AG10803 (cell line): Measurements from ENCODE around the gene CES3.
"Not testable (repeated sequence)": the region's sequence is repeated elsewhere in the genome, so short reads cannot be mapped to it uniquely, and the experiment has no call there.

Experiments used
- DNase-seq: peaks from one replicate; pipeline ENCODE4 v3.0.0; 2010; ENCODE audit warnings: low read depth
- H3K4me3 ChIP-seq: 2 replicates; pipeline ENCODE4 v1.5.1; 2011; ENCODE audit warnings: mild to moderate bottlenecking, low read length, control low read depth
- TF ChIP-seq, protein P1 (sequence below): conservative IDR thresholded peaks from 2 replicates; pipeline ENCODE4 v1.5.1; 2011; ENCODE audit warnings: mild to moderate bottlenecking, low read length, control low read depth, inconsistent platforms

Gene CES3

DNA sequence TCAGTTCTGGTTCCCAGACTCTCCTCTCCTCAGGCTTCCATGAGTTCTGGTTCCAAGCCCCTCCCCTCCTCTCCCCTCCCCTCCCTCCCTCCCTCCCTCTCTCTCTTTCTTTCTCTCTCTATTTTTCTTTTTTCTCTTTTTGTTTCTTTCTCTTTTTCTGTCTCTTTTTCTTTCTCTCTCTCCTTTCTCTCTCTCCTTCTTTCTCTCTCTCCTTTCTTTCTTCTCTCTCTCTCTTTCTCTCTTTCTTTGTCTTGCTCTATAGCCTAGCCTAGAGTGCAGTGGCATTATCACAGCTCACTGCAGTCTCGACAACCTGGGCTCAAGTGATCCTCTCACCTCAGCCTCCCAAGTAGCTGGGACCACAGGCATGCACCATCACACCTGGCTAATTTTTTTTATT is 796 bp upstream of the CES3 start:
- DNase-seq: no peak
- TF ChIP-seq, protein P1, sequence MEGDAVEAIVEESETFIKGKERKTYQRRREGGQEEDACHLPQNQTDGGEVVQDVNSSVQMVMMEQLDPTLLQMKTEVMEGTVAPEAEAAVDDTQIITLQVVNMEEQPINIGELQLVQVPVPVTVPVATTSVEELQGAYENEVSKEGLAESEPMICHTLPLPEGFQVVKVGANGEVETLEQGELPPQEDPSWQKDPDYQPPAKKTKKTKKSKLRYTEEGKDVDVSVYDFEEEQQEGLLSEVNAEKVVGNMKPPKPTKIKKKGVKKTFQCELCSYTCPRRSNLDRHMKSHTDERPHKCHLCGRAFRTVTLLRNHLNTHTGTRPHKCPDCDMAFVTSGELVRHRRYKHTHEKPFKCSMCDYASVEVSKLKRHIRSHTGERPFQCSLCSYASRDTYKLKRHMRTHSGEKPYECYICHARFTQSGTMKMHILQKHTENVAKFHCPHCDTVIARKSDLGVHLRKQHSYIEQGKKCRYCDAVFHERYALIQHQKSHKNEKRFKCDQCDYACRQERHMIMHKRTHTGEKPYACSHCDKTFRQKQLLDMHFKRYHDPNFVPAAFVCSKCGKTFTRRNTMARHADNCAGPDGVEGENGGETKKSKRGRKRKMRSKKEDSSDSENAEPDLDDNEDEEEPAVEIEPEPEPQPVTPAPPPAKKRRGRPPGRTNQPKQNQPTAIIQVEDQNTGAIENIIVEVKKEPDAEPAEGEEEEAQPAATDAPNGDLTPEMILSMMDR: no peak

DNA sequence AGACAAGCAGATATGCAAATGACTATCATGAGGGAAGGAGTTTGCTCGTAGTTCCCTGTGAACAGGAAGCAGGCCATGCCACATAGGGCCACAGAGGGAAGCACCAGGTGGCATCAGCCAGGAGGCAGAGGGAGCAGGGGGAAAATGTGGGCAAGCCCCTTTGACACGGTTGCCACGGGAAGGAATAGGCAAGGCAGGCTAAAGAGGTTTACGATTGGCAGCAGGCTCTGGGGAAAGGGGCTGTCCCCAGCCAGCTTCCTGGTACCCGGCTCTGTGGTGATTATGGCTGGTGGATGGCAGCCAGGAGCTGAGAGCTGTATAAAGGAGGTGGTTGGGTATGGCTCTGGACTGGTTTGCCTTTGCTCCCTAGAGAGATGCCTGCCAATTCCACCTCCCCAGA is 848 bp downstream of the CES3 start:
- TF ChIP-seq, protein P1: no peak
- H3K4me3 ChIP-seq: no peak overlapping the region
- DNase-seq: no peak

More for the DNA sequence above, 796 bp upstream of the CES3 start:
- no peak overlapping the region for H3K4me3 ChIP-seq

DNA sequence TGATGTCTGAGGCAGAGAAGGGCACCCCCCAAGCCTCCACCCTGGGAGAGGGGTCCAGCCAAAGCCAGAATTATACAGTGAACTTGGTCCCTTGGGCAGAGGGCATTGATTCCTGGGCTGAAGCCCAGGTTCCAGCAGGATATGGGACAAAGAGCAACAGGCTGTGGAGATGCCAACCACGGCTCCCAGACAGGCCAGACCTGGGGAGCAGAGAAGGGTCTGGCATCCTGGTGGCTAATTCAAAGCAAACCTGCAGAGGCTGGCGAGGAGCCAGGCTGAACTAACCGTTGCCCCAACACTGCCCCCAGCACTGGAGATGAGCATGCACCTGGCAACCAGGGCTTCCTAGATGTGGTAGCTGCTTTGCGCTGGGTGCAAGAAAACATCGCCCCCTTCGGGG is 3.0 kb downstream of the CES3 start:
- no peak overlapping the region for H3K4me3 ChIP-seq
- TF ChIP-seq, protein P1: no peak
- no peak for DNase-seq

DNA sequence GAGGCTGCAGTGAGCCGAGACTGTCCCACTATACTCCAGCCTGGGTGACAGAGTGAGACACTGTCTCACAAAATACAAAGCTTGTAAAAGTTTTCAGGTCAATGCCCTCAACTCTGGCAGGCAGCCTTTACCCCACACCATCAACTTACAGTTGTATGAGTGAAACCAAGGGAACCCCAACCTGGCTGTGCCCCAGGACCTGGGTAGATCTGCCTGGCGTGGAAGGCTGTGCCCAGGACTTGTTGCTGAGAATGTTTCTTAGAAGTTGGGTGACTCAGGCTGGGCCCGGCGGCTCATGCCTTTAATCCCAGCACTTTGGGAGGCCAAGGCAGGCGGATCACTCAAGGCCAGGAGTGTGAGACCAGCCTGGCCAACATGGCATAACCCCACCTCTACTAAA is 7.8 kb downstream of the CES3 start:
- TF ChIP-seq, protein P1: no peak
- H3K4me3 ChIP-seq: no peak overlapping the region
- DNase-seq: no peak

DNA sequence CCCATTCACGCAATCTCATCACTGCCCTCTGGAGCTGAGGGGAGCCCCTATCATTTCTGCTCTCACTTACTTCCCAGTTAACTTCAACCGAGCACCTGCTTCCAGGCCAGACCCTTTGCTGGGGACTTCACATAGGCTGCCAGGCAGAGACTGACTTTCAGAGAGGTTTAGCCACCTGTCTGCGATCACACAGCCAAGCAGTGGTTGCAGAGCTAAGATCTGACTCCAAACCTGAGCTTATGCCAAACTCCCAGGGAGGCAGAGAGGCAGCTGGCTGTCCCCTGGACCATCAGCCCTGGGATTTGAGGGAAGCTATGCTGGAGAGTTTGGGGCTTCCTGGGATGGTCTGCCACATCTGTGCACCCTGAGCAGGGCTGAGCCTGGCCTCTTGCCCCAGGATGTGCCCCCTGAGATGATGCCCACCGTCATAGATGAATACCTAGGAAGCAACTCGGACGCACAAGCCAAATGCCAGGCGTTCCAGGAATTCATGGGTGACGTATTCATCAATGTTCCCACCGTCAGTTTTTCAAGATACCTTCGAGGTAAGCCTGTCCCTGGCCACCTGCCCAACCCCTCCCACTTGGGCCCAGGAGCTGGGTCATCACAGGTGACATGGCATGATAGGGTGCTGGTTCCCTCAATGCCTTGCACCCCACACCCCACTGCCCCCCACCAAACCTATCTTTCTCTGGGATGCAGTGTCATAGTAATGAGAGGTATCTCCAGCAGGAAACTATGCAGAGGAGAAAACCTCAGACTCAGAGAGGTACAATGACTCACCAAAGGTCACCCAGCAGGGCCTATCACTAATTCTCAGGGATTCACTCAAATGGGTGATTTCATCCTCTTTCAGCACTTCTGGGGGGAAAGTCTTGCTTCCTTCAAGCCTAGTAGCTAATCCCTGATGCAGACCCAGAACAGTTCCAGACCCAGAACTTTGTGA is 10.0 kb downstream of the CES3 start:
- no peak overlapping the region for H3K4me3 ChIP-seq
- no peak for DNase-seq
- TF ChIP-seq, protein P1: no peak

DNA sequence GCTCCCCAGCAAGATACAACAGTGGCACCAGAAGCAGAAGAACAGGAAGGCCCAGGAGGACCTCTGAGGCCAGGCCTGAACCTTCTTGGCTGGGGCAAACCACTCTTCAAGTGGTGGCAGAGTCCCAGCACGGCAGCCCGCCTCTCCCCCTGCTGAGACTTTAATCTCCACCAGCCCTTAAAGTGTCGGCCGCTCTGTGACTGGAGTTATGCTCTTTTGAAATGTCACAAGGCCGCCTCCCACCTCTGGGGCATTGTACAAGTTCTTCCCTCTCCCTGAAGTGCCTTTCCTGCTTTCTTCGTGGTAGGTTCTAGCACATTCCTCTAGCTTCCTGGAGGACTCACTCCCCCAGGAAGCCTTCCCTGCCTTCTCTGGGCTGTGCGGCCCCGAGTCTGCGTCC is 11.9 kb downstream of the CES3 start:
- DNase-seq: no peak
- TF ChIP-seq, protein P1: no peak
- no peak overlapping the region for H3K4me3 ChIP-seq

DNA sequence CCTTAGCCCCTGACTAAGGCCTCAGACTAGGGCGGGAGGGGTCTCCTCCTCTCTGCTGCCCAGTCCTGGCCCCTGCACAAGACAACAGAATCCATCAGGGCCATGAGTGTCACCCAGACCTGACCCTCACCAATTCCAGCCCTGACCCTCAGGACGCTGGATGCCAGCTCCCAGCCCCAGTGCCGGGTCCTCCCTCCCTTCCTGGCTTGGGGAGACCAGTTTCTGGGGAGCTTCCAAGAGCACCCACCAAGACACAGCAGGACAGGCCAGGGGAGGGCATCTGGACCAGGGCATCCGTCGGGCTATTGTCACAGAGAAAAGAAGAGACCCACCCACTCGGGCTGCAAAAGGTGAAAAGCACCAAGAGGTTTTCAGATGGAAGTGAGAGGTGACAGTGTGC is 12.7 kb downstream of the CES3 start:
- TF ChIP-seq, protein P1: no peak
- no peak for DNase-seq
- H3K4me3 ChIP-seq: no peak overlapping the region

DNA sequence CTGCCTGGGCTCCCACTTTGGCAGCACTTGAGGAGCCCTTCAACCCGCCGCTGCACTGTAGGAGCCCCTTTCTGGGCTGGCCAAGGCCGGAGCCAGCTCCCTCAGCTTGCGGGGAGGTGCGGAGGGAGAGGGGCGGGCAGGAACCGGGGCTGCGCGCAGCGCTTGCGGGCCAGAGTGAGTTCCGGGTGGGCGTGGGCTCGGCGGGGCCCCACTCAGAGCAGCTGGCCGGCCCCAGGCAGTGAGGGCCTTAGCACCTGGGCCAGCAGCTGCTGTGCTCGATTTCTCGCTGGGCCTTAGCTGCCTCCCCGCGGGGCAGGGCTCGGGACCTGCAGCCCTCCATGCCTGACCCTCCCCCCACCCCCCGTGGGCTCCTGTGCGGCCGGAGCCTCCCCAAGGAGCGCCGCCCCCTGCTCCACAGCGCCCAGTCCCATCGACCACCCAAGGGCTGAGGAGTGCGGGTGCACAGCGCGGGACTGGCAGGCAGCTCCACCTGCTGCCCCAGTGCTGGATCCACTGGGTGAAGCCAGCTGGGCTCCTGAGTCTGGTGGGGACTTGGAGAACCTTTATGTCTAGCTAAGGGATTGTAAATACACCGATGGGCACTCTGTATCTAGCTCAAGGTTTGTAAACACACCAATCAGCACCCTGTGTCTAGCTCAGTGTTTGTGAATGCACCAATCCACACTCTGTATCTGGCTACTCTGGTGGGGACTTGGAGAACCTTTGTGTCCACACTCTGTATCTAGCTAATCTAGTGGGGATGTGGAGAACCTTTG is 13.3 kb downstream of the CES3 start:
- not testable (repeated sequence) for H3K4me3 ChIP-seq, DNase-seq

DNA sequence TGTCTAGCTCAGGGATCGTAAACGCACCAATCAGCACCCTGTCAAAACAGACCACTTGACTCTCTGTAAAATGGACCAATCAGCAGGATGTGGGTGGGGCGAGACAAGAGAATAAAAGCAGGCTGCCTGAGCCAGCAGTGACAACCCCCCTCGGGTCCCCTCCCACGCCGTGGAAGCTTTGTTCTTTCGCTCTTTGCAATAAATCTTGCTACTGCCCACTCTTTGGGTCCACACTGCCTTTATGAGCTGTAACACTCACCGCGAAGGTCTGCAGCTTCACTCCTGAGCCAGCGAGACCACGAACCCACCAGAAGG is 13.8 kb downstream of the CES3 start:
- DNase-seq, H3K4me3 ChIP-seq: not testable (repeated sequence)
